ENCODE measurements around the gene GPX3. TPM values are rescaled to one million over a fixed set of nuclear protein-coding genes. Genes with fewer than 3 reads are reported as not detected.

GPX3 gene
- total RNA-seq, 1 donor from 2014 or later, result 6.3 TPM

GRCh38 chr5:151012862-151013261, 7.5 kb upstream of the GPX3 start:
- DNase-seq (ENCODE audit: low read depth in 2 of 2), result no peak

DNA sequence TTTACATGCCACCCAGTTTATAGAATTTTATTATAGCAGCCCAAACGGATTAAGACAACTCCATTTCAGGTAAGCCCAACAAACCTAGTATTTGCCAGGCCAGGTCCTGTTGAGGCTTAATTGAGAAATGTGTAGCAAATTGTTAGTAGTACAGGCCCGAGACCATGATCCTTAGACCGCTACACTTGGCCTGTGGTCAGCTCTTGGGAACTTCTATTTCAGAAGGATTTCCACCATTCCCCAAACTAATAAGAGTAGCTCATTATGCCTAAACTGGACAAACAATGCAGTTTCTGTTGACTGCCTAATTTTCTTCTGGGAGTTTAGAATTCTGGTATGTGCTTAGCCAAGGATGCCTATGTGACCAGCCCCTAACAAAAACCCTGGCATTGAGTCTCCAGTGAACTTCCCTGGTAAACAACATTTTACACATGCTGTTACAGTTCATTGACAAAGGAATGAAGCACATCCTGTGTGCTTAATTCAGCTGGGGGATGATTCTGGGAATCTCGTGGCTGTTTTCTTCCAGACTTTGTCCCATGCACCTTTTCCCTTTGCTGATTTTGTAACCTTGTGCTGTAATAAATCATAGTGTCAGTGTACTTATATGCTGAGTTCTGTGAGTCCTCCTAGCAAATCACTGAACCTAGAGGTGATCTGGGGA, 5.6 kb upstream of the GPX3 start:
- peak in 1 of 2 donors; percentile 53 for DNase-seq (ENCODE audit: low read depth in 2 of 2)

GRCh38 chr5:151015974-151016587, 4.3 kb upstream of the GPX3 start:
- DNase-seq (ENCODE audit: low read depth in 2 of 2), result no peak

GRCh38 chr5:151016700-151017099, 3.7 kb upstream of the GPX3 start:
- DNase-seq (ENCODE audit: low read depth in 2 of 2), result no peak

GRCh38 chr5:151017897-151018296, 2.5 kb upstream of the GPX3 start:
- DNase-seq (ENCODE audit: low read depth in 2 of 2), result no peak

GRCh38 chr5:151018846-151019245, 1.5 kb upstream of the GPX3 start:
- no peak for DNase-seq (ENCODE audit: low read depth in 2 of 2)

GRCh38 chr5:151019331-151019730, 1.1 kb upstream of the GPX3 start:
- DNase-seq (ENCODE audit: low read depth in 2 of 2), result no peak

GRCh38 chr5:151021746-151022145, 1.4 kb downstream of the GPX3 start:
- DNase-seq (ENCODE audit: low read depth in 2 of 2), result no peak

DNA sequence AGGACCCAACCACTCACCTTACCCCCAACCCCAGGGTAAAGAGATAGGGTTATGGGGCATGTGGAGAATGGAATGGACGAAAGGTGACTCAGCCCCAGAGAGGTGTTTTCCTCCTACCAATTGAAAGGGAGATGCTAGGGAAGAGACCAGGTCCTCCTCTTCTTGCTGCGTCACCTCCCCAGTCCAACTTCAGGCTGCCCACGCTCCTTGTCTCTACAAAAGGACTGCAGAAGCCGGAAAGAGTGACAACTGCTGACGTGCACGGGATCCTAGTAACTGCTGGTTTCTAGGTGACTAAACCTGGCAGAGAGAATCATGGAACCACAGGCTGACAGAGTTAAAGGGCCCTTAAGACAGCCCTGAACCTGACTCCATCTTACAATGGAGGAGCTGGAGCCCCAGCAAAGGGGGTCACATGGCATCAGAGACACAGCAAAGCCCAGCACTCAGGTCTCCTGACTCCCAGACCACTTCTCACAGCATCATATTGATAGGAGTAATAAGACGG, 2.2 kb downstream of the GPX3 start:
- peak; percentile 26 to 95 for DNase-seq (ENCODE audit: low read depth in 2 of 2)

- DNase-seq (ENCODE audit: low read depth in 2 of 2), result peak; percentile 55 to 74
Observed at GRCh38 chr5:151023047-151023615, 2.7 kb downstream of the GPX3 start.

GRCh38 chr5:151023651-151024050, 3.3 kb downstream of the GPX3 start:
- DNase-seq (ENCODE audit: low read depth in 2 of 2), result peak; percentile 56 to 93

DNA sequence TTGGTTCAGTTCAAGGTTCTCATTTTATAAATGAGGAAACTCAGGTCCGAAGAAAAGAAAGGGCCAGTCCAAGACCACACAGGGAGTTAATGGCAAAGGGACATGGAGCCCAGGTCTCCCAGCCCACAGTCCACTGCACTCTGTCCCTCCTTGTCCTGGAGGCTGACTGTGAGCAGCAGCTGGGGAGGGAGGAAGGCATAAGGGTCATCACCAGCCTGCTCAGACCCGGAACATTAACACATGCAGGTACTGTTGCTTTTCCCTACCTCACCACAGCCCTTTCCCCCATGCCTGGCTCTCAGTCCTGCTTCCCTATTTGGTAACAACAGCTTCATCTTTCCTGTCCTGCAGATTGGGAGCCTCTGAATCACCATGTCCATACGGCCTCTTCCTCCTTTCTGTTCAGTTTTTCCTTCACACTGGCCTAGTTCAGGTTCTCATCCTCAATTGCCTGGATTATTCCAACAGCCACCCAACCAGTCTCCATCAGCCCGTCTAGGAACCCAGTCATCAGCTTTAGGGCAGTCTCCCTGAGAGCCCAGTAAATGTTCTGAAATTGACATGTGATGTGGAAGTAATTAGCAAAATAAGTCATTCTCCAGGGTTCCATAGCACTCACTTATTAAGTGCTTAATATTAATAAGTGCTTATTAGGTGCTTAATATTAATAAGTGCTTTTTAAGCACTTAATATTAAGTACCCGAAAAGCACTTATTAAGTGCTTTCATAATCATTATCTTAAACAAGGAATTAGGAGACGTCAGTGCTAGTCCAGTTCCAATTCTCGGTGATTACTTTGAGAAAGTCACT, 4.3 kb downstream of the GPX3 start:
- DNase-seq (ENCODE audit: low read depth in 2 of 2), result peak in 1 of 2 donors; percentile 40

DNA sequence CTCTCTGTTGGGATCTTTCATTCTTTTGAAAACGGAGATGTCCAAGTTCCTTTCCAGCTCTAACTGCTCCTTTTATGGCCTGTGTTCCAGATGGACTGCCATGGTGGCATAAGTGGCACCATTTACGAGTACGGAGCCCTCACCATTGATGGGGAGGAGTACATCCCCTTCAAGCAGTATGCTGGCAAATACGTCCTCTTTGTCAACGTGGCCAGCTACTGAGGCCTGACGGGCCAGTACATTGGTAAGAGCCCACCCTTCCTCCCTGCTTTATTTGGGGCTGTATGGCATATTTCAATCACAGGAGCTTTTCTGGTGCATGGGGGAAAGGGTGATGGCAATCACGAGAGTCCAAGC, 4.8 kb downstream of the GPX3 start:
- DNase-seq (ENCODE audit: low read depth in 2 of 2), result no peak

- no peak for DNase-seq (ENCODE audit: low read depth in 2 of 2)
Observed at GRCh38 chr5:151026088-151026487, 5.7 kb downstream of the GPX3 start.

- DNase-seq (ENCODE audit: low read depth in 2 of 2), result peak; percentile 22 to 66
Observed at GRCh38 chr5:151026679-151027078, 6.3 kb downstream of the GPX3 start.

DNA sequence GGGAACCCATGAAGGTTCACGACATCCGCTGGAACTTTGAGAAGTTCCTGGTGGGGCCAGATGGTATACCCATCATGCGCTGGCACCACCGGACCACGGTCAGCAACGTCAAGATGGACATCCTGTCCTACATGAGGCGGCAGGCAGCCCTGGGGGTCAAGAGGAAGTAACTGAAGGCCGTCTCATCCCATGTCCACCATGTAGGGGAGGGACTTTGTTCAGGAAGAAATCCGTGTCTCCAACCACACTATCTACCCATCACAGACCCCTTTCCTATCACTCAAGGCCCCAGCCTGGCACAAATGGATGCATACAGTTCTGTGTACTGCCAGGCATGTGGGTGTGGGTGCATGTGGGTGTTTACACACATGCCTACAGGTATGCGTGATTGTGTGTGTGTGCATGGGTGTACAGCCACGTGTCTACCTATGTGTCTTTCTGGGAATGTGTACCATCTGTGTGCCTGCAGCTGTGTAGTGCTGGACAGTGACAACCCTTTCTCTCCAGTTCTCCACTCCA, 7.6 kb downstream of the GPX3 start:
- DNase-seq (ENCODE audit: low read depth in 2 of 2), result no peak

DNA sequence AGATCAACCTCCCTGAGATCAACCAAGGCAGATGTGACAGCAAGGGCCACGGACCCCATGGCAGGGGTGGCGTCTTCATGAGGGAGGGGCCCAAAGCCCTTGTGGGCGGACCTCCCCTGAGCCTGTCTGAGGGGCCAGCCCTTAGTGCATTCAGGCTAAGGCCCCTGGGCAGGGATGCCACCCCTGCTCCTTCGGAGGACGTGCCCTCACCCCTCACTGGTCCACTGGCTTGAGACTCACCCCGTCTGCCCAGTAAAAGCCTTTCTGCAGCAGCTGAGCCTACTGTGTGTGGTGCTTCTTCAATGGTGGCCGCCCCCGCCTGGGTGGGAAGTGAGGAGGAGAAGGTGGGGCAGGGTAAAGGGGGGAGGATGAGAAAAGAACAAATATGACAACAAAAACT, 8.3 kb downstream of the GPX3 start:
- DNase-seq (ENCODE audit: low read depth in 2 of 2), result no peak

DNA sequence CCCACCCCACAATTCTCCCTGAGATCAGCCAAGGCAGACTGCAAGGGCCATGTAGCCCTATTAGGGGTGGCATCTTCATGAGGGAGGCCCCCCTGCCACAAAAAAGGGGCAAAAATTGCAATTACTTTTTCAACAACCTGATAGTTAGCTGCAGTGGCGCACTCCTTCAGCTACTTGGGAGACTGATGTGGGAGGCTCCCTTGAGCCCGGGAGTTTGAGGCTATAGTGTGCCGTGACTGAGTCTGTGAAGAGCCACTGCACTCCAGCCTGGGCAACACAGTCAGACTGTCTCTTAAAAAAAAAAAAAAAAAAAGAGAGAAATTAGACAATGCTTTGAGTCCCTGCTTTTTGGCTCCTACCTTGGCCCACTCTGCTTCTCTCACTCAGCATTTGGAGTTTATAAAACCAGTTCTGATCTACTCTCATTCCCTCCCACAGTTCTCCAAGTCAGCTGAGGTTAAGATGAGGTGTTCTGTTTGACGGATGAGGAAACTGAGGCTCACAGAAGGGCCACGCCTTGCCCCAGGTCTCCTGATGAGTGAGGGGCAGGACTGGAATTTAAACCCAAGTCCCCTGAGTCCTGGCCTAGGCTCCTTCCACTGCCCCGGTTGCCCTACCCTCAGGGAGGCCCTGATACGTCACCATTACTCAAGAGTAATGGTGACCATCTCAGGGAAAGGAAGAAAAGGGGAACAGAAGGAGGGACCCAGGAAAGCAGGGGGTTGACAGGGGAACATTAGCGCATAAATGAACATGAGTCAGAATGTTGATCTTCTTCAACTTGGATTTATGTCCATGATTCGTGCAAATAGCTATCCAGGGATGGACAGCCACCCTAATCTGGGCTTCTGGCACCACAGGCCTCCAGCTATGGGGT, 9.0 kb downstream of the GPX3 start:
- no peak for DNase-seq (ENCODE audit: low read depth in 2 of 2)

DNA sequence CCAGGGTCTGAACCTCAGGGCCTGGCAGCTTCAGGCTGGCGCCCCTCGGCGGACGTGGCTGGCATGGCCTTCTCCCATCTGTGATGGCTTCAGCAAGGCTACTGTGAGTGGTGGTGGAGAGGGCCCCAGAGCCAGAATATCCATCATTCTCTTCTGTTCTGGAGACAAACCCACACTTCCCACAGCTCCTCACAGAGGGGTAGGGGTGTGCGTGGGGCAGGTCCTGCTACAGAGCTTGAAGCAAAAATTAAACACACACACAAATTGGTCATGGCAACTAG, 9.6 kb downstream of the GPX3 start:
- no peak for DNase-seq (ENCODE audit: low read depth in 2 of 2)

- DNase-seq (ENCODE audit: low read depth in 2 of 2), result peak in 1 of 2 donors; percentile 39
Observed at GRCh38 chr5:151030379-151030778, 10.0 kb downstream of the GPX3 start.

DNA sequence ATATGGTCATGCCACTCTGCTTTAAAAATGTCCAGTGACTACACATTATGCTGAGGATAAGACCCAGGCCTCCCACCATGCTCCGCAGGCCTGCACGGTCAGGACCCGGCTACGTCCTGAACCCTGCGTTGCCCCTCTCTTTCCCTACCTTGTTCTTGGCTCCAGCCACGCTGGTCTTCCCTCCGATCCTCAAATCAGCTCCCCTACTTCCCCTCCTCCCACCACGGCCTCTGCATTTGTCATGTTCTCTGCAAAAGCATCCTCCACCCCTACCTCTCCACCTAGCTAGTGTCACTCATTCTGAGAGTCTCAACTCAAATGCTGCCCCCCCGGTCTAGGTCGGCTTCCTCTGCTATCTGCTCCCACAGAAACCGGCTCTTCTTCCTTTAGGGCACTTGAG, 11.2 kb downstream of the GPX3 start:
- DNase-seq (ENCODE audit: low read depth in 2 of 2), result no peak

Data from lung microvascular endothelial cell (primary cell).